ENCODE results near the gene SMIM9.

SMIM9 gene

GRCh38 chrX:154802947-154803346, 31.5 kb downstream of the SMIM9 start:
- no peak for TF ChIP-seq CTCF (IDR thresholded peaks at IDR 0.05; ENCODE audit: low read depth, low read length)
- DNase-seq (ENCODE audit: extremely low read depth, low read depth) = no peak

DNA sequence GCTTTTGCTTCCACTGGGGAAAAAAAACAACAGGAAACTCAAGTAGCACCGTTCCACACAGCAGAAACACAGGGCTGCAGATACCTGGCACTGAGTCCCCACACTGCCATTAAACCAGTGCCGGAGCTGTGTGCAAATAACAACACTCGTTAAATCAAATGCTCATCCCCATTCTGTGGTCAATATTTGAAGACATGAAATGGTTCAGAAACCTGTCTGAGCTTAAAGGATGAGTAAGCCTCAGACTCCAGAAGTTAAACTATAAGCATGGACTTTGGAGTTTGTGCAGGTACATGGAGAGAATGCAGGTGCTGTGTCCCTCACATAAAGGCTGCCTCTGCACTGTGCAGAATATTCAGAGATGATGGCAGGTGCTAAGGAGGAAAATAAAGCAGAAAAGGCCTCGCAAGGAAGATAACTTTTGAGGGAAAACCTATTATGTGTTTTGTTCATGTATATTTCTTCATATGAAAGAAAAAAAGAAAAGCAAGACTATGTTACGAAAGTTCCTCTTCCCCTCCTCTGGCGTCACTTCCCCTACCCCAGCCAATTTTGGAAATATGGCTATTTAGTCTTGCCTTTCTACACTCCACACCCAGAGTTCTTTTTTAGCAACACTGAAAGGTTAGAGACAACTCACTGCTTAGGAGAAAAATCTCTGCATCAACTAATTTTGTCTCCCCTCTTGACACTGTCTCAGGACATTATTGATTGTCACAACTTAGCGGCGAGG, 33.8 kb downstream of the SMIM9 start:
- DNase-seq (ENCODE audit: extremely low read depth, low read depth) = no peak
- TF ChIP-seq CTCF (IDR thresholded peaks at IDR 0.05; ENCODE audit: low read depth, low read length) = no peak

DNA sequence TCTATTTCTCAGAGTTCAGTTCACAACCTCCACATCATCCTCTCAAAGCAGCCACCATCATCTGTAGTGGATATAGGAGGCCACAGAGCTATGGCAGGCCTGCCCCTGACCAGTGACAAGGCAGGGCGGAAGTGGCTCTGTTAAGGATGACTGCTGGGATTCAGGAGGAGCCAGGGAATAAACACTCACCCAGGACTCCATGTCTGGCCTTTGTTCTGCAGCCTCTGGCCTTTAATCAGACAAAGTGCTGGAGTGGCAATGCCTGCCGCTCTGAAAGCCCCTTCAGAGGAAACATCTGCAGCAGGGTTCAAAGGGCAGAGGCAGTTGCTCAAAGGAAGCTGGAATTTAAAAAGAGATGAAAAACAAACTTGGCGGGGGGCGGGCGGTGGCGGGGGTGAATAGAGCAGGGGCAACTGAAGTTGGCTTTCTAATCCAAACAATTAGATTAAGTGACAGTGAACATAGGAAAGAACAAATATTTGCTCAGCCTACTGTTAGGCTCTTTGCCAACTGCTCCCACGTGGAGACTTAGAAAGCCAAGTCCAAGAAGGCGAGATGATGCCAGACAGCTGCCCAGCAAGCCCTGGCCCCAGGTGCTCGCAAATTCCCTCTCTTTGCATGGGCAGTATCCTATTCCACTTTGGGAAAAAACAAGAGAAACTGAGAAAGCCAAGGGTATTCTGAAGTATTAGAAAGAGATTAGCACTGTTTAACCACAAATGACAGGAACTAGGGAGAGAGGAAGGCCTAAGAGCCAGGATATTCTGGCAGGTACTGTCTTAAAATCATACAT, 34.7 kb downstream of the SMIM9 start:
- no peak for DNase-seq (ENCODE audit: extremely low read depth, low read depth)
- no peak for TF ChIP-seq CTCF (IDR thresholded peaks at IDR 0.05; ENCODE audit: low read depth, low read length)

DNA sequence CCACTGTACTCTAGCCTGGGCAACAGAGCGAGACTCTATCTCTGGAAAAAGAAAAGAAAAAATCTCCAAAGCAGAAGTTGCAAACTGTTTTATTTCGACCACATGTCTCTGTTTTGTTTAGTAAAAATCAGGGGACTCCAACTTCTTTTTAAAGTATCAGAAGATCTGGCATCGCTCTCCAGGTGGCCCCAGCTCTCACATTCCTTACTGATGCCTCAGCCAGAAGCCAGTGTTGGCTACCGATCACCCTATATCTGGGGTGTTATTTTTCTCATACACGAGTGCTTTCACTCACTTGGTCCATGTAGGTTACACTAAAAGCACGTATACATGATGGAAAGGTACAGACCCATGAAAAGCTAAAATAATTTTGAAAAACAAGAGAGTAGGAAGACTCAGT, 37.5 kb downstream of the SMIM9 start:
- DNase-seq (ENCODE audit: extremely low read depth, low read depth) = no peak
- no peak for TF ChIP-seq CTCF (IDR thresholded peaks at IDR 0.05; ENCODE audit: low read depth, low read length)

- TF ChIP-seq CTCF (IDR thresholded peaks at IDR 0.05; ENCODE audit: low read depth, low read length) = no peak
- no peak for DNase-seq (ENCODE audit: extremely low read depth, low read depth)
Measured at GRCh38 chrX:154795016-154795415, 39.4 kb downstream of the SMIM9 start.

DNA sequence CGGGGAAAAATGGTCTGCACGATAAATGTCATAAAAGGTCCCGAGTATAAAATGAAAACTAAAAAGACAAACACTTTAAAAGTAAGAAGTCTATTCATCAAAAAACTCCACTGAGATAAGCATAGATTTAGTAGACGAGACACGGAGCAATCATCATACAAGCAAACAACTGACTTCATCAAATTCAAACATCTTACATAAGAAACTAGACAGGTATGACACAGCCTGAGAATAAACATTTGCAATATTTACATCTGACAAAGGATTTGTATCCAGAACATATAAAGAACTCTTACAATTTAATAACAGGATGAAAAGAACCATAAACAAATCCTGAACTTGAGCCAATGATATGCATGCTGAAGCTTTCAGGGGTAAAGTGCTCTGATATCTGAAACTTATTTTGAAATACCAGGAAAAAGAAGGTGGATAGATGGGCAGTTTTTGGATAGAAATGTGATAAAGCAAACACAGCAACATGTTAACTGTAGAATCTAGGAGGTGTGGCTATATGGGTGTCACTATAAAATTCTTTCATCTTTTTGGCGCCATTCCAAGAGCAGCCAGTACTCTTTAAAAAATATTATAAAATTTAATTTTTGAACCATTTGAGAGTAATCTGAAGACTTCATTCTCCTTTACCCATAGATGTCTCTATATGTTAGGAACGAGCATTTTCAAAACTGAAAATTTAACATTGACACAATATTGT, 41.2 kb downstream of the SMIM9 start:
- no peak for DNase-seq (ENCODE audit: extremely low read depth, low read depth)
- no peak for TF ChIP-seq CTCF (IDR thresholded peaks at IDR 0.05; ENCODE audit: low read depth, low read length)

DNA sequence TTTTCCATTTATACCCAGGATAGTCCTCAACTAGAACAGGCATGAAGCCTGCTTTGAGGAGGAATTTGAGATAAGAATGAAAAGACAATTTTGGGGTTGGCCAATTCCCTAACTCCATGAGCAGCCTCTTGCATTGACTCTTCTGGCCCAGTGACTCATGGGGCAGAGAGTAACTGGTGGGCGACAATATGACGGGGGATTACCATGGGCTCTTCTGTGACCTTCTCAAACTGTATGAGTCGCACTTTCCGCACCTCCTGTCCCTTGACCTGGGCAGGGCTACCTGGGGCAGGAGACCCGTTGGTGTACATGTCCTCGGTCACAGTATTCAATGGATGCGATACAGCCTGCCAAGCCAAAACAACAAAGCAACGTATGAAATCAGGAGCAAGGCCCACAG, 42.5 kb downstream of the SMIM9 start:
- no peak for TF ChIP-seq CTCF (IDR thresholded peaks at IDR 0.05; ENCODE audit: low read depth, low read length)
- no peak for DNase-seq (ENCODE audit: extremely low read depth, low read depth)
